IPS-NIHi11 (cell line): Measurements from ENCODE around the gene ELMO3.

Experiments used
- DNase-seq: peaks from one replicate; pipeline ENCODE4 v3.0.0; 2012; ENCODE audit warnings: mixed read lengths, low spot score

ELMO3 gene

GRCh38 chr16:67199011-67199807 is at the start of gene ELMO3:
TSS of gene ELMO3 (plus strand) at chr16:67199131. CDS start at chr16:67199327, 196 bp downstream.
- DNase-seq: peak; percentile 90

DNA sequence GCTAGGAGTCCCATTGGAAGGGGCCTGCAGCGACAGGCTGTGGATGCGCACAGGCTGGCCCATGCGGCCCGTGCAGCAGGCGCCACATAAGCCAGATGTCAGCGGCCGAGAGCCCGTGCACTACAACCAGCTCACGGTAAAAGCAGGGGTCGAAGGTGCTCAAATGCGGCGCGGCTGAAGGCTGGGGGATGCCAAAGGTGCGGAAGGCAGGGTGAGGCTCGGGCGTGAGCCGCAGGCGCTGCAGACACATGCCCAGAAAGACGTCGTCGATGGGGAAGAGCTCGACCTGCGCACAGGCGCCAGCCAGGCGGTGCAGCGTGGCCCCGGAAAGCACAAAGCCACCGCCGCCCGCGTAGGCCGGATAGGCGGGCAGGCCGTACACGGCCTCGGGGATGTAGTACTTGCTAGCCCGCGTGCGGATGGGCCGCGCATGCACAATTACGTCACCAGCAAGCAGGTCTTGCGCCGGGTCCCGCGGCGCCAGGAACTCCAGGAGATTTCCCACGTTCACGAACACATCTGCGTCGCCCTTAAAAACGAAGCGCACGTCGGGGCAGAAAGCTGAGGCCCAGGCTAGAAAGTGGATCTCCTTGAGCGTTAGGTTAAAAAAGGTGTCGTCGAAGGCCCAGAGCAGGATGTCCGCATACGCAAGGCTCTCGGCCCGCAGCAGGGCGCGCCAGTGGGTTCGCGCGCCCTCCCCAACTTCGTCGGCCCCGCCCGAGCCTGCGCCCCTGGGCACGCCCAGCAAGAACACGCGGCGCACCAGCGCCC is 49.5 kb upstream of the ELMO3 start:
- peak; percentile 95 for DNase-seq

GRCh38 chr16:67150047-67150832 is 48.7 kb upstream of the ELMO3 start:
- peak; percentile 89 for DNase-seq

GRCh38 chr16:67150833-67151396 is 48.0 kb upstream of the ELMO3 start, which contains the start of gene B3GNT9:
TSS of gene B3GNT9 (minus strand) at chr16:67150998. CDS start at chr16:67150485, 513 bp downstream.
- peak; percentile 85 for DNase-seq

GRCh38 chr16:67151431-67152097 is 47.4 kb upstream of the ELMO3 start:
- no peak for DNase-seq

GRCh38 chr16:67154578-67155294 is 44.2 kb upstream of the ELMO3 start:
- DNase-seq: peak; percentile 30

DNA sequence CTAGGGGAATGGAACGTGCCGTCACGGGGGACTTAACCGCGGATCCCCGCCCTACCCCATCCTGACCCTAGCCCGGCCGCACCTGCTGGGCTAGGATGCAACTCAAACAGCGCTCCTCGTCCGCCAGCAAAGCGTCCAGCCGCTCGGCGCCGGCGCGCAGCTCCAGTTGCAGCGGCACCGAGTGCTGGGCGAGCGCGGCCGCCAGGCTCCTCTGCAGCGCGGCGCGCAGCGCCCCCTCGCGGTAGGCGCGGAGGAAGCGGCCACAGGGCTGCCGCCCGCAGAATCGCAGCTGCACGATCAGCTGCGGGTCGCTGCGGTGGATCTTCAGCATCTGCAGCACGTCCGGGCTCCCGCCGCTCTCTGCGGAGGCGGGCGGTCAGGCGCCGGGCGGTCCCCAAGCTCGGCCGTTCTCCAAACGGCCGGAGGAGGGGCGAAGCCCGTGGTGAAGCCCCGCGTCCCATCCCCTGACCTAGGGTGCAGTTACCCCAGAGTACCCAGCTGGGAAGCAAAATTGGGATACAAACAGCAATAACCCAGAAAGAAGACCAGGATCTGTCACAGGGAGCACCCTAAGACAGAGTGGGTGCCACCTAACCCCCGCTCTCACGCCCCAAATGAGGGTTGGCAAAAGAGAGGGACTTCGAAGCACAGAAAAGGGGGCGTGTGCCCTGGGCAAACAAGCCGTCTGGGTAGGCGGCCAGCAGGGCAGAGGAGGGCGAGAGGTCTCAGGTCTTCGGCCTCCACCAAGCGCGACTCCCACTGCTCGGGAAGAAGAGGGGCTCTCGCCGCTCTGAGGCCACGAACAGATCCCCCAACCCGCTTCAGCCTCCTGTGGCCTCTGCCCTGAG is 43.4 kb upstream of the ELMO3 start:
- peak; percentile 93 for DNase-seq

GRCh38 chr16:67156143-67156844 is 42.6 kb upstream of the ELMO3 start:
- DNase-seq: no peak

DNA sequence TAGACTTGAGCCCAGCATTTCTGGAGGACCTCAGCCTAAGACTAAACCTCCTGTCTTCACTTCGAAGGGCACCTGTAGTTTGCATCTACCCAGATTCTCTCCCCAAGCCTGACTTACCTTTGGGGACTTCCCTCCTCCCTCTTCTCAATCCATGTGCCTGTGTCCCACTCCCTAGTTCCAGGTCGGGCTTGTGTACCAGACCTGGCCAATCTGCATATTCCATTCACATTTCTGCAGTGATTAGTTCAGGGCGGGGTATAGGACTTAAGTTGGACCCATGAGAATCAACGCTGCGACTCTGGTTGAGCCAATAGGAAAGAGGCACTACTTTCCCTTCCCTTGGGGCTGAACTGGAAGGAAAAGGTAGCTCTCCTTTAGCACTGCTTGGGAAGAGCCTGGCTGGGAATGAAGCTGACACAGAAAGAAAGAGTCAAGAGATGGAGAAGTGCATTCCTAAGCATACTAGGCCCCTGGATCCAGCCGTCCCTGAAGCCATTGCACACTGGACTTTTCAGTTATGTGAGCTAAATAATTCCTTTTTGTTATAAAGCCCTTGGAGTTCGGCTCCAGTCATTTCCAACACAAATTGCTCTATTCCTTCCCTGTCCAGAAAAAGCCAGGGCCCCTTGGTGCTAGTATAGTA is 41.7 kb upstream of the ELMO3 start:
- no peak for DNase-seq

GRCh38 chr16:67157892-67158635 is 40.9 kb upstream of the ELMO3 start:
- DNase-seq: no peak

GRCh38 chr16:67158637-67159600 is 40.0 kb upstream of the ELMO3 start:
- no peak for DNase-seq

DNA sequence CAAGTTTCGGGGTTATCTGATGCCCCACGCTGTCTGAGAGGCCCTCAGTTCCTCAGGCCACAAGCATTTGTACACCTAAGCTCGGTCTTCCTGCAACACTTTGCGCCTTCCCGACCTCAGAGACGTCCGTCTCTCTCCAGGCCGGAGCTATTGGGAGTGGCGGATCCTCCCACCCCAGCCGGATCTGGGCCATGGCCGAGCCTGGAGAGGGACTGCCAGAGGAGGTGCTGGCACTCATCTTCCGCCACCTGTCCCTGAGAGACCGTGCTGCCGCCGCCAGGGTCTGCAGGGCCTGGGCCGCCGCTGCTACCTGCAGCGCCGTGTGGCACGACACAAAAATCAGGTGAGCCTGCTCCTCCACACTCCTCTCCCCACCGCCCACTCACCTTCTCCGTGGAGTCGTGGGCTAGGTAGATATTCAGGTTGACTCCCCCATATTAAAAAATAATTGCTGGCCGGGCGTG is 37.3 kb upstream of the ELMO3 start:
- no peak for DNase-seq

DNA sequence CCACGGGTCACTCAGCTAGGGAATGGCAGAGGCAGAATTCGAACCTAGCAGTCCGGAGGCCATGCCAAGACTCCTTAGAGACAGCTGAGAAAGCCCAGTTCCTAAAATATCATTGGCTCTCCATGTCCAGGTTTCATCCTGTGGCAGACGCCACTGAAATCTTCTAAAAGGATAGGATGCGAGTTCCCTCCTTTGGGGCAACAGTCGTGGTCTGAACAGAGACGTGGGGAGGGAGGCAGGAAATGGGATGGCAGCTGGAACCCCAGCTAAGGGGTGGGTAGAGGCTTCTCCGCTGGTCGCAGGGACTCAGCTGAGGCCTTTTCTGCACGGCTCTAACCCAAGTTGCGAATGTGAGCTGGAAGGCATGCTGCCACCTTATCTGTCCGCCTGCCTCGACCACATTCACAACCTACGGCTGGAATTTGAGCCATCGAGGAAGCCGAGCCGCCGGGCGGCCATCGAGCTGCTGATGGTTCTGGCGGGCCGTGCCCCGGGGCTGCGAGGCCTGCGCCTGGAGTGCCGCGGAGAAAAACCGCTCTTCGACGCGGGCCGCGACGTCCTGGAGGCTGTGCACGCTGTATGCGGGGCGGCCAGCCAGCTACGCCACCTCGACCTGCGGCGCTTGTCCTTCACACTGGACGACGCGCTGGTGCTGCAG is 36.3 kb upstream of the ELMO3 start:
- DNase-seq: no peak

- DNase-seq: no peak
Measured at GRCh38 chr16:67163164-67163998, 35.5 kb upstream of the ELMO3 start.

DNA sequence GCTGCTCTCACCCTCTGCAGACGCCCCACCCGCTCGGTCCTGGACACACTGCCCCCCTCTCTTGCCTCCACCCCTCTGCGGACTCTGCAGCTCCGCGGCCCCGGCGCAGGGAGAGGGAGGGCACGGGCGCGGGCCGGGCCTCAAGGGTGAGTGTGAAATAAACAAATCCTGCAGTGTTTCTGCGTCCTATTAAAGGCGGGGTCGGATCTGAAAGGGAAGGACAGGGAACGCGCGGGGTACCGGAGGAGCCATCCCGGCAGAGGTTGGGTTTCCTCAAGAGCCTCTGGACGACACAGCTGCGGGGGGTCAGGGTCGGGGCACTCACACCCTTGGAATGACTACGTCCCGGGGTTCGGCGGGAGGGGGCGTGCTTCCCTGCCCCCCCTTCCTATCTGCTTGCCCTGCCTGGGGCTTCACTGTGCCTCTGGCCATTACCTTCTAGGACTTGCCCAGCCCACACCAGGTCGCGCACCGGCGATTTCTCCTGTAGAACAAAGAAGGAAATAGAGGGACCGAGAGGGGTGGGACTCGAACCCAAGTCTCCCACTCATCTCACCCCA is 34.9 kb upstream of the ELMO3 start:
- DNase-seq: no peak
